Loucy (cell line): ENCODE data around the gene ZNF433.

Experiments used
- H2AFZ ChIP-seq: fragments of 200-600 bp; sonication (generic); 2 replicates; pipeline ENCODE4 v1.6.0; 2016; ENCODE audit warnings: antibody characterized with exemption, mild to moderate bottlenecking, low read length, moderate library complexity
- H3F3A ChIP-seq: fragments of 200-600 bp; 2 replicates; pipeline ENCODE4 v1.6.0; 2016; ENCODE audit warnings: antibody characterized with exemption, low read depth, mild to moderate bottlenecking
- H3K27me3 ChIP-seq: fragments of 200-600 bp; sonication (generic); 2 replicates; pipeline ENCODE4 v1.6.1; 2014; ENCODE audit warnings: low read length, mild to moderate bottlenecking; ENCODE audit not compliant: insufficient read depth, poor library complexity, severe bottlenecking
- H3K36me3 ChIP-seq: fragments of 200-600 bp; sonication (generic); 2 replicates; pipeline ENCODE4 v1.6.1; 2016; ENCODE audit warnings: low read length; ENCODE audit not compliant: insufficient read depth
- H3K4me1 ChIP-seq: fragments of 200-600 bp; sonication (generic); 2 replicates; pipeline ENCODE4 v1.5.1; 2014; ENCODE audit warnings: low read length, mild to moderate bottlenecking; ENCODE audit not compliant: insufficient read depth, poor library complexity, severe bottlenecking
- H3K4me2 ChIP-seq: fragments of 200-600 bp; sonication (generic); 2 replicates; pipeline ENCODE4 v1.6.0; 2014; ENCODE audit warnings: antibody characterized with exemption, low read length, low read depth, mild to moderate bottlenecking; ENCODE audit not compliant: poor library complexity, severe bottlenecking
- H3K4me3 ChIP-seq: fragments of 200-600 bp; sonication (generic); 2 replicates; pipeline ENCODE4 v1.5.1; 2014; ENCODE audit warnings: low read length, mild to moderate bottlenecking, mixed read lengths; ENCODE audit not compliant: poor library complexity, severe bottlenecking
- H3K79me2 ChIP-seq: fragments of 200-600 bp; sonication (generic); 2 replicates; pipeline ENCODE4 v1.6.1; 2014; ENCODE audit warnings: low read length; ENCODE audit not compliant: insufficient read depth
- H3K9ac ChIP-seq: fragments of 200-600 bp; sonication (generic); 2 replicates; pipeline ENCODE4 v1.6.0; 2014; ENCODE audit warnings: mild to moderate bottlenecking, low read depth, low read length, moderate library complexity; ENCODE audit not compliant: poor library complexity, severe bottlenecking
- H3K9me2 ChIP-seq: fragments of 200-600 bp; sonication (generic); replicated peaks from 2 replicates; pipeline ENCODE4 v1.6.1; 2016; ENCODE audit warnings: low read depth, low read length, mixed read lengths
- H3K9me3 ChIP-seq: fragments of 200-600 bp; sonication (generic); 2 replicates; pipeline ENCODE4 v1.6.1; 2014; ENCODE audit warnings: mild to moderate bottlenecking, antibody characterized with exemption, low read length, low read depth; ENCODE audit not compliant: insufficient read depth
- H4K20me1 ChIP-seq: fragments of 200-600 bp; sonication (generic); 2 replicates; pipeline ENCODE4 v1.6.0; 2014; ENCODE audit warnings: antibody characterized with exemption, low read length, mild to moderate bottlenecking; ENCODE audit not compliant: insufficient read depth, poor library complexity, severe bottlenecking
- EZH2phosphoT487 ChIP-seq: fragments of 200-600 bp; IDR thresholded peaks from 2 replicates; pipeline ENCODE4 v1.6.1; 2018; ENCODE audit warnings: antibody characterized with exemption, mild to moderate bottlenecking, moderate library complexity, borderline replicate concordance
- TF ChIP-seq, protein P1 (sequence below): fragments of 200-600 bp; sonication (generic); conservative IDR thresholded peaks from 2 replicates; pipeline ENCODE4 v1.5.1; 2014; ENCODE audit warnings: mild to moderate bottlenecking, antibody characterized with exemption, low read length

ZNF433 gene

GRCh38 chr19:11982526-11982925 is 53.0 kb downstream of the ZNF433 start:
- no peaks in the 10 kb centered on the region for H3K27me3 ChIP-seq
- H3K4me3 ChIP-seq: no peak overlapping the region
- peaks cover 3% of the 10 kb centered on the region for H3K4me1 ChIP-seq
- H3K9me2 ChIP-seq: no peaks in the 10 kb centered on the region
- H3F3A ChIP-seq: no peaks in the 10 kb centered on the region; the same call in 1 of the 2 replicates
- H3K9me3 ChIP-seq: peaks cover 29% of the 10 kb centered on the region
- no peak overlapping the region for H2AFZ ChIP-seq
- no peaks in the 10 kb centered on the region for H3K36me3 ChIP-seq
- H4K20me1 ChIP-seq: no peaks in the 10 kb centered on the region
- H3K79me2 ChIP-seq: peaks cover under 1% of the 10 kb centered on the region
- H3K4me2 ChIP-seq: no peak overlapping the region
- H3K9ac ChIP-seq: no peak overlapping the region
- TF ChIP-seq EZH2phosphoT487: no peak
- TF ChIP-seq, protein P1, sequence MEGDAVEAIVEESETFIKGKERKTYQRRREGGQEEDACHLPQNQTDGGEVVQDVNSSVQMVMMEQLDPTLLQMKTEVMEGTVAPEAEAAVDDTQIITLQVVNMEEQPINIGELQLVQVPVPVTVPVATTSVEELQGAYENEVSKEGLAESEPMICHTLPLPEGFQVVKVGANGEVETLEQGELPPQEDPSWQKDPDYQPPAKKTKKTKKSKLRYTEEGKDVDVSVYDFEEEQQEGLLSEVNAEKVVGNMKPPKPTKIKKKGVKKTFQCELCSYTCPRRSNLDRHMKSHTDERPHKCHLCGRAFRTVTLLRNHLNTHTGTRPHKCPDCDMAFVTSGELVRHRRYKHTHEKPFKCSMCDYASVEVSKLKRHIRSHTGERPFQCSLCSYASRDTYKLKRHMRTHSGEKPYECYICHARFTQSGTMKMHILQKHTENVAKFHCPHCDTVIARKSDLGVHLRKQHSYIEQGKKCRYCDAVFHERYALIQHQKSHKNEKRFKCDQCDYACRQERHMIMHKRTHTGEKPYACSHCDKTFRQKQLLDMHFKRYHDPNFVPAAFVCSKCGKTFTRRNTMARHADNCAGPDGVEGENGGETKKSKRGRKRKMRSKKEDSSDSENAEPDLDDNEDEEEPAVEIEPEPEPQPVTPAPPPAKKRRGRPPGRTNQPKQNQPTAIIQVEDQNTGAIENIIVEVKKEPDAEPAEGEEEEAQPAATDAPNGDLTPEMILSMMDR: no peak

GRCh38 chr19:11979527-11979926 is 56.0 kb downstream of the ZNF433 start:
- Histone ChIP-seq H3K9ac (no peak overlapping the region), H3K4me1 (no peaks in the 10 kb centered on the region), H3K9me2 (no peaks in the 10 kb centered on the region), H4K20me1 (no peaks in the 10 kb centered on the region), H3F3A (no peaks in the 10 kb centered on the region), H3K9me3 (peaks cover 31% of the 10 kb centered on the region), H3K4me2 (no peak overlapping the region), H2AFZ (no peak overlapping the region), H3K36me3 (no peaks in the 10 kb centered on the region), H3K4me3 (no peak overlapping the region), H3K79me2 (no peaks in the 10 kb centered on the region), H3K27me3 (no peaks in the 10 kb centered on the region)
- TF ChIP-seq, protein P1: no peak
- TF ChIP-seq EZH2phosphoT487: no peak

GRCh38 chr19:11978492-11979100 is 56.9 kb downstream of the ZNF433 start:
- H3K27me3 ChIP-seq: no peaks in the 10 kb centered on the region
- H3K4me2 ChIP-seq: no peak overlapping the region
- H3K4me3 ChIP-seq: no peak overlapping the region
- no peak overlapping the region for H3K9ac ChIP-seq
- H3K4me1 ChIP-seq: no peaks in the 10 kb centered on the region
- H3K79me2 ChIP-seq: no peaks in the 10 kb centered on the region
- no peak overlapping the region for H2AFZ ChIP-seq
- H4K20me1 ChIP-seq: no peaks in the 10 kb centered on the region
- no peaks in the 10 kb centered on the region for H3F3A ChIP-seq
- no peak for TF ChIP-seq EZH2phosphoT487
- TF ChIP-seq, protein P1: no peak
- H3K9me2 ChIP-seq: no peaks in the 10 kb centered on the region
- peaks cover 31% of the 10 kb centered on the region for H3K9me3 ChIP-seq
- no peaks in the 10 kb centered on the region for H3K36me3 ChIP-seq
